Thyroid gland (tissue), 4 donors: ENCODE data around the gene FLII.

Experiments
- POLR2A ChIP-seq, 2 donors: fragments of 450-650 bp; IDR thresholded peaks; one replicate each; pipeline ENCODE4 v1.6.1; 2017; ENCODE audit warnings: antibody characterized with exemption in 2 of 2, mild to moderate bottlenecking in 2 of 2, moderate library complexity in 1 of 2
- TF ChIP-seq, protein P1 (sequence below), 6 experiments: fragments of 200-600 bp in 3 of 6; fragments of 450-650 bp in 3 of 6; sonication (generic) in 3 of 6; IDR thresholded peaks; one replicate each; pipeline ENCODE4 v1.5.1; 2016 to 2019; ENCODE audit warnings: antibody characterized with exemption in 6 of 6, mild to moderate bottlenecking in 2 of 6, inconsistent platforms in 1 of 6, moderate library complexity in 1 of 6

DNA sequence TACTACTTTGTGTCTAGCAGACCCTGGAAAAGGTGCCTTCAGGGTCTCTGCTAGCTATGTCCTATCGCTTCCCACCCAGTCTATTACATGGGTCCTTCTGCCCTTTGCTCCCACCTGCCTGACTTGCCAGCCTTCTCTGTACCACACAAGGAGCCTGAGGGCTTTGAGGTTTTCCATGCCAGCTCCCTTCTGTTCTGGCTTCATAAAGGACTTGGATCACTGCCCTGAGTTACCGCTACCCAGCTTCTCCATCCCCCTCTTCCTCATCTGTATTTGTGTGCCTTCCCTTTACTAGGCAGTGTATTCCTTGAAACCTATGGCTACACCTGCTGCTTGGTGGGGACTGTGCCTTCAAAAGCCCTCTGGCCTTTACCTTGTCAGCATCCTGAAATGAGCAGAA, 52.7 kb downstream of the FLII start:
- TF ChIP-seq, protein P1, sequence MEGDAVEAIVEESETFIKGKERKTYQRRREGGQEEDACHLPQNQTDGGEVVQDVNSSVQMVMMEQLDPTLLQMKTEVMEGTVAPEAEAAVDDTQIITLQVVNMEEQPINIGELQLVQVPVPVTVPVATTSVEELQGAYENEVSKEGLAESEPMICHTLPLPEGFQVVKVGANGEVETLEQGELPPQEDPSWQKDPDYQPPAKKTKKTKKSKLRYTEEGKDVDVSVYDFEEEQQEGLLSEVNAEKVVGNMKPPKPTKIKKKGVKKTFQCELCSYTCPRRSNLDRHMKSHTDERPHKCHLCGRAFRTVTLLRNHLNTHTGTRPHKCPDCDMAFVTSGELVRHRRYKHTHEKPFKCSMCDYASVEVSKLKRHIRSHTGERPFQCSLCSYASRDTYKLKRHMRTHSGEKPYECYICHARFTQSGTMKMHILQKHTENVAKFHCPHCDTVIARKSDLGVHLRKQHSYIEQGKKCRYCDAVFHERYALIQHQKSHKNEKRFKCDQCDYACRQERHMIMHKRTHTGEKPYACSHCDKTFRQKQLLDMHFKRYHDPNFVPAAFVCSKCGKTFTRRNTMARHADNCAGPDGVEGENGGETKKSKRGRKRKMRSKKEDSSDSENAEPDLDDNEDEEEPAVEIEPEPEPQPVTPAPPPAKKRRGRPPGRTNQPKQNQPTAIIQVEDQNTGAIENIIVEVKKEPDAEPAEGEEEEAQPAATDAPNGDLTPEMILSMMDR (IDR thresholded peaks at IDR 0.05), result no peak
- TF ChIP-seq POLR2A (IDR thresholded peaks at IDR 0.05), result no peak
